GDM1 (cell line): ENCODE results near the gene RPS6KC1.

ENCODE experiments used
- DNase-seq: peaks from one replicate; lab custom pipeline; 2025; lab: John Stamatoyannopoulos, UW

RPS6KC1 gene

DNA sequence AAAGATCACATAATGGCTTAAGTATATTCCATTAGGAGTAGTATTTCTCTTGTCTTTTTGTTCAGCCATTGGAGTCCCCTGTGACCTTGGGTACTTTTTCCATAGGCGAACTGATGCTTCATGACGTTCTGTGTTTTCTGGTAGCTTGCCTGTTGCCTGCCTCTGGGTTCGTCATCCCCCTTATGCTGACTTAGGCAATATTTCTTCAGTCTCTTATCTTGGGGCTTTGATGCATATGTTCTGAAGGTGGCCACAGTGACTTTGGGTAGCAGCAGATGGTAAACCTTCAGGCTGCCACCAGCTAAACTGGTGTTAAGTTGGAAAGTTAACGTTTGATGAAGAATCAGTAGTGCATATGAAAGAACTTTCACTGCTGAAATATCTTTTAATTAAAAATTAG is 170.2 kb downstream of the RPS6KC1 start:
- DNase-seq: no peak

DNA sequence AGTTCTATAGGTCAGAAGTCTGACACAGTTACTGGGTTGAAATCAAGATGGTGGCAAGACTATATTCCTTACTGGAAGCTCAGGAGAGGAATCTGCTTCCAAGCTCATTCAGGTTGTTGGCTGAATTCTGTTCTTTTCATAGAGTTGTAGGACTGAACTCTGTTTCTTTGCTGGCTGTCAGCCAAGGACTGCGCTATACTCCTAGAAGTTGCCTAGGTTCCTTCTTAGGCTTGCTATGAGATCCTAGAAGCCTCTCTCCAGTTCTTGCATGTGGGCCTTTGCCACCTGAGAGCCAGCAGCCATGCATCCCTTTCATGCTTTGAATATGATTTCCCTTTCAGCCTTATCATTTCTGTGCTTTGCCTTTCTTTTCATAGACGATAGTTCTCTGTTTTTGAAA is 176.4 kb downstream of the RPS6KC1 start:
- DNase-seq: no peak

DNA sequence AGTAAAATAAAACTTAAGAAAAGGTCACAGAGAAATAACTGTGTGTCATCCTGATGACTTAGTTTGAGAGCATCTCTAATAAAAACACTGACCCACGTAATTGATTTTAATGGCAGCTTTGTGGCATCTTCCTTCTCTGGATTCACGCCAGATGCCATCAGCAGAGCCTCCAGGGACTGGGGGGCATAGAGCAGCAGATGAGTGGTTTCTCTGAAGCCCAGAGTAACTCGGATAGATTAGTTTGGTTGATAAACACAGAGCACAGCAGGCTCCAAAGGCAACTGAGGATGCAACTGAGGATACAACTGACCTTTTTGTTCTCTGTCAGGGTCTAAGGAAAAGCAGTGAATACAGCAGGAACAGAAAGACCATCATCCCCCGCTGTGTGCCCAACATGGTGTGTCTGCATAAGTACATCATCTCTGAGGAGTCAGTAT is 180.8 kb downstream of the RPS6KC1 start:
- DNase-seq: no peak

GRCh38 chr1:213242883-213243282 is 191.8 kb downstream of the RPS6KC1 start:
- DNase-seq: no peak

DNA sequence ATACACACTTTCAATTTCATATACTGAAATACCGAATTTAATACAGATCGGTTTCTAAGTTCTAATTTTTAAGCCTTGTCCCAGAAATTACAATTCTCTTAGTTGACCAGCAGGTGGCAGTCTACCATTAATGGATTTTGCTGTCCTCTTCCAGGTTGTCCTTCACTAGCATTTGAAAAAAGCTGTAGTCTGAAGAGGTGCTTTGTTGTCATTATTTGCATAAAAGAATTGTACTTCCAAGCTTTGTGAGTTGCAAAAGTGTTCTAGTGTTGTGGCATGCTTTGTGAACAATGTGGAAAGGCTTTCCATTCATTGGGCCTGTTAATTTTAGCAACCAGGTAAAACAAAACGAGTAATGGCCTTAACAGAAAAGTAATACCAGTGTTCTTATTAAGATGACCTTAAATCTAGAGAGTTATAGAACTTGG is 193.6 kb downstream of the RPS6KC1 start:
- no peak for DNase-seq

DNA sequence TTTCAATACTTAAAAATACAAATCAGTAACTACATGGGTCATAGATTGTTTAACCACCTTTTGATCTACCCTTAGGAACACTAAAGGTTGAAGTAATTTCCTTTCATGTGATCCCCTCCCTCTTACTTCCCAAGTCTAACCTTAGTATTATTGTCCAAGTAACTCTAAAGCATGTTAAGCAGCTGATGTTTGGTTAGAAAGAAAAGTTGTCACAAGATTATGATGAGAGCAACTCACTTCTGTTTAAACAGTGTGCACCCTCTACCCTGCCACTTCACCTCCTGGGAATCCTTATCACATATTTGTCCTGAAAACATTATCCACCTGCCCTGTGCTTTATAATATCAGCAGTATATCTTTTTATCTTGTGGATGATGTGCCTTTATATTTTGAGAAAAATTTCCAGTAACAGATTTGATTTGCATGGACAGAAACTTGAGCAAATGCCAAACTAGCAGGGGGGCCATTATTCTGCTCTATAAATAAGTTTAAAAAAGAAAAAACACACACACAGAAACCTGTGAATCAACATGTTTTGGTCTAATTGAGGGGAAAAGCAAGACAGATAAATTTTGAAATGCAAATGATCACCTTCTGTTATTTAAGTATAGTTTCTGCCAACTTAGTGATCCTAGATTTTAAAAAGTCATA is 194.3 kb downstream of the RPS6KC1 start:
- no peak for DNase-seq

DNA sequence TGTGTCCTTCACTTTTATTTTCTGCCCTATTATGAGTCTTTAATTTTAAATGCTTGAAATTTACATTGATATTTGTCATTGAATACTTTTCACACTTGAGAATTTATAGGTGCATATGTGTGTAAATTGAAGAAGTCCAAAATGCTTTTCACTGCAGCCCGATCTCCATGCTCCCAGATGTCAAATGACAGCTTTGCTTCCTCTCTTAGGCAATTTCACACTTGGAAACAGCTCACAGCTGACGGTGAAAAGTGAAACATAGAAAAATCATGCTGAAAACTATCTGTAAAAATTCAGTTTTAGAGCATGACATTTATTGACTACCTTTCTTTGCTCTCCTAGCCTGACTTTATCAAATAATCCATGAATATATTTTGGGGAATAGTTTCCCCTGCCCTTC is 196.0 kb downstream of the RPS6KC1 start:
- no peak for DNase-seq

DNA sequence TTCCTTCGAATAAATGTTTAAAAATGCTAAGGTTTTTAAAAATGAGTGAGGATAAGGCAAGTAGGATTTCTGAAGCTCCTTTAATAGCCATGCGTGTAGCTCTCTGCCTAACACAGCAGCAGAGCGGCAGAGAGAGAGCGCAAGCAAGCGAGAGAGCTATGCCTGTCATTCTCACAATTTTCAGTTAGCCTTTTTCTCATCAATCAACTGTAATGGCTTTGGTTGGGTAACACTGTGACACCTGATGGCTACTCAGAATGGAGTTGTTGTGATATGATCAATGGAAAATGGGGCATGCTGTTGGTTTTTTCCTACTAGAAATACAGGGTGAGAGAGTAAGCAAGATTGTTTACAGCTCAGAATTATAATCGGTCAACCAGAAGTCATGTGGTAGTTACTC is 198.4 kb downstream of the RPS6KC1 start:
- DNase-seq: no peak

- no peak for DNase-seq
Observed at GRCh38 chr1:213250041-213250440, 199.0 kb downstream of the RPS6KC1 start.

DNA sequence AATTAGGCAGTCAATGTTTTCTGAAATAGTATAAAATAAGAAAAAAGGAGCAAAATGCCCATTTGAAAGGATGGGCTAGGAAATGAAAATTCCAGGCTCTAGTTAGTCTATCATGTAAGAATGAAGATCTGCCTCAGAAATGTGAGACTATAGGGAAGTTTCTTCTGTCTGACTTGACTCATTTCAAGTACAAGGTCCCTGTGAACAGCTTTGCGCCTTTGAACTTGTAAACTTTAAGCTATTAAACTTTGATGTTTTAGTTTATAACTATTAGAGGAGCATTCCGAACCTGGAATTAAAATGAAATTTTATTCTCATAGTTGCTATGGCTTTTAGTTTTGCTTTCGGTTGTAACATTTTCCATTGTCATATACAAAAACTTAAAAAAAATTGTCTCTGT is 199.4 kb downstream of the RPS6KC1 start:
- DNase-seq: no peak

DNA sequence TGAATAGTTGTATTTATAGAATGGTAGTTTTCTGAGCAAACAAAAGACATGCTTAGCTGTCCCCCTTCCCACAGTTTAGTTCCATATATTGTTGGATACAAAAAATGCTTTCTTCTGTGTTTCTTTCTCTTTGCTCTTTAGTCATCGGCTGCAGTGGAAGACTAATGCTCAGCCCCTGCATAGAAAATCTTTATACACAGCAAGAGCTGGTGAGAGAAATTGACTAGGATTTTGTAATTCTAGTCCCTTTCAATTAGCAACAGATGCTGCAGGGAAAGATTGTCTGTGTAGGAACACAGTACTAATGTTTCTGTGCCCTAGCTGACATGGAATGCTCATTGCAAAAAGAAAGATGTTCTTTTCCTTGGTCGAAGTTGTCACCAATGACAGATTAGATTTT is 200.9 kb downstream of the RPS6KC1 start:
- DNase-seq: no peak

GRCh38 chr1:213256438-213257087 is 205.5 kb downstream of the RPS6KC1 start:
- no peak for DNase-seq

- no peak for DNase-seq
Observed at GRCh38 chr1:213260311-213261075, 209.5 kb downstream of the RPS6KC1 start.

GRCh38 chr1:213264531-213264930 is 213.5 kb downstream of the RPS6KC1 start:
- no peak for DNase-seq

GRCh38 chr1:213266983-213267772 is 216.1 kb downstream of the RPS6KC1 start:
- no peak for DNase-seq

DNA sequence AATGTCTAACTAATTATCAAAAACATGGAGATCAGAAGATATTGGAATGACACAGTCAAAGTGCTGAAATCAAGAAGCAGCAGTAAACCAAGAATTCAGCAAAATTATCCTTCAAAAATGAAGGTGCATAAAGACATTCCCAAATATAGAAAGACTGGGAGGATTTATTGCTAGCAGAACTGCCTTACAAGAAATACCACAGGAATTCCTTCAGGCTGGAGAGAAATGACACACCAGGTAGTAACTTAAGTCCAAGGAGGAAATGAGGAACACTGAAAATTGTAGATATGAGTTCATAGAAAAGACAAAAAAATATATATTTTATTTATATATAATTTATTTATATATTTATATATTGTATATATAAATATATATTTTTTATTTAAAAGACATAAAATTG is 217.2 kb downstream of the RPS6KC1 start:
- no peak for DNase-seq

DNA sequence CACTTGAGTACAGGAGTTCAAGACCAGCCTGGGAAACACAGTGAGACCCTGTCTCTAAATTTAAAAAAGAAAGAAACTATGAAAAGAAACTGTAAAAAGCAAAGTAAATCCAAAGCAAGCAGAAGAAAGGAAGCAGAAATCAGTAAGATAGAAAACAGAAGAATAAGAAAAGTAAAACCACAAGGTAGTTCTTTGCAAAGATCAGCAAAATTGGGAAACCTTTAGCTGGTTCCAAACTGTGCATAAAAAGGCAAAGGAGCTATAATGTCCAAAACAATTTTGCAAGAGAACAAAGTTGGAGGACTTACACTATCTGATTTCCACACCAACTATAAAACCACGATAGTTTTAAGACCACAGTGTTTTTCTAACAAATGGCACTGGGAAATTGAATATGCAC is 218.8 kb downstream of the RPS6KC1 start:
- DNase-seq: no peak

GRCh38 chr1:213273546-213273945 is 222.5 kb downstream of the RPS6KC1 start:
- no peak for DNase-seq

DNA sequence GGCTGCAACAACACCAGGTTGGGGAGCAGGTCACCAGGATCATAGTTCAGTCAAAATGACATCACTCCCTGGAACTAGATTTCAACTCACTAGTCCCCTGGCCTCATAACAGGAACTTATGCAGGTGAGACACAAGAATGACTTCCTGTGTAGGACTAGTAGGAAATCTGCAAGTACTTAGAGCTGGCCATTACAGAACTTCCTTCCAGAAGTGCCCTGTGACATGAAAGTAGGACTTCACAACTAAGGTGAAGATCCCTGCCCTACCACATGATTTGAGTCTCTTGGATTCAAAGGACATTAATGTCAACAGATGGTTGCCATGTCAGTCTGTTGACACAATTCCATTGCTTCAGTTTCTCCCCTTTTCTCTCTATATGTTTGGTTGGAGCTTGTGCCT is 223.1 kb downstream of the RPS6KC1 start:
- DNase-seq: no peak

DNA sequence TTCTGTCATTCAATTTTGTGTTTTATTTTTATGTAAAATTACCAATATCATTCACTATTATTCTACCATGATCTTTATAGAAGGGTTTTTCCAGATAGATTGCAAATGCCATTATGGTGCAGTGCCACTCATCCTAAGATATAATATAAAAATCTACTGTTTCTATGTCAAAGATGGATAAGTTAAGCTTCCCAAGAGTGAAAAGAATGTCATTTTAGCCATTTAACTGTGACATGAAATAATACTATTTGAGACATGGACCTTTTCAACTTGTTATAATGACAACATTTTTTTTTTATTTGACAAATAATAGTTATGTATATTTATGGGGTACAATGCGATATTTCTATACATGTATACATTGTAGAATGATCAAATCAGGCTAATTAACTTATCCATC is 224.3 kb downstream of the RPS6KC1 start:
- no peak for DNase-seq

DNA sequence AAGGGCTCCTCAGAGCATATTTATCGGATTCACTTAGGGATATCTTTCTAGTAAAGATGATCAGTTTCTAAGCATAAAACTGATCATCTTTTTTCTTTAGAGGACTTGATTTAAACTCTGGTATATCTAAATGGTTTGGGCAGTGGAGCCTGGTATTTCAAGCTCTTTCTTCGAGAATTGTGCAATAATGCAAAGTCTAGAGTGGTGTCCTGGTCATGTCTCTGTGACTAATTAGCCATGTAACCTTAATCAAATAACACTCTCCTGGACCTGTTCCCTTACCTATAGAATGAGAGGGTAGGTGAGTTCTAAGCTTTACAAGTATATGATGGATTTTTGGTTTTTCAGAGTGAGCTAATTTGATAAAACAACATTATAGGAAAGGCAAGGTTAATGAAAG is 225.2 kb downstream of the RPS6KC1 start:
- DNase-seq: no peak

DNA sequence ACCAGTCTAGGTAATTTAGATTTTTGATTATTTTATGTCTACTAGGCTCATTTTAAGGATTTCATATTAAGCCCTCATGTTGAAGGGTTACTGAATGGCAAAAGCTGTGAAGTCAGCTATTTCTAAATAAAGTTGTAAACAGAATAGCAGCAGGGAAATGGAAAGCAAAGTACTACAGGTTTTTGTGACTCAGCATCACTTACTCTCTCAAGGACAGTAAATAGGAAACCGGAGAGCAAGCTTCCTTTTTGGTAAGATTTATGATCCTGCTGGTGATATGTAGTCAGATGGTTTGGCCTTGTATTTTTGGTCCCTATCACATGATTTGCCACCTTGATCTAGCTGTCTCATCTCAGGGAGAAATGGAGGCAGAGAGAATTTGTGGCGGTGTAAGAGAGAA is 226.0 kb downstream of the RPS6KC1 start:
- no peak for DNase-seq
